HG03520 (cell line): ENCODE measurements around the gene C20orf202.
"Not testable (repeated sequence)": the region's sequence is repeated elsewhere in the genome, so short reads cannot be mapped to it uniquely, and the experiment has no call there.

Experiments
- ATAC-seq: cut with Tn5 transposase; IDR thresholded peaks from one replicate; pipeline ENCODE4 v1.9.1; 2021; ENCODE audit warnings: mild to moderate bottlenecking, moderate library complexity; ENCODE audit not compliant: unreplicated experiment

Gene C20orf202

GRCh38 chr20:1242530-1242929 is 39.3 kb downstream of the C20orf202 start:
- ATAC-seq = no peak

- no peak for ATAC-seq
Observed at GRCh38 chr20:1245578-1245977, 42.3 kb downstream of the C20orf202 start.

DNA sequence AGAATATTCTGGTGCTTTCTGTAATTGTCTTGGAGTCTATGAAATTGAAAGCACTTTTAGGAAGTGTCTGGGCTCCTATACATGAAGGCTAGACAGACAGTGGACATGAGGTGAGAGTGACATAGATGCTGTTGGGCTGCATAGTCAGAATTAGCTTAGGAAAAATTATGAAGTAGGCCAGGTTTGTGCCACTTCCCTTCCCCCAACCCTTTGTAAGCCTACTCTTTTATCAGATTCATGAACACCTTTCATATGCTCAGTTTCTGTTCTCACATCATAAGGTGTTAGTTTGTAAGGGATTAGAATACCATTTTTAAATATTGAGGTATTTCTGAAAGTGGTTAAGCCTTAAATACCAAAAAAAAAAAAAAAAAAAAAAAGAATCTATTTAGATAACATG is 44.4 kb downstream of the C20orf202 start:
- ATAC-seq = no peak

DNA sequence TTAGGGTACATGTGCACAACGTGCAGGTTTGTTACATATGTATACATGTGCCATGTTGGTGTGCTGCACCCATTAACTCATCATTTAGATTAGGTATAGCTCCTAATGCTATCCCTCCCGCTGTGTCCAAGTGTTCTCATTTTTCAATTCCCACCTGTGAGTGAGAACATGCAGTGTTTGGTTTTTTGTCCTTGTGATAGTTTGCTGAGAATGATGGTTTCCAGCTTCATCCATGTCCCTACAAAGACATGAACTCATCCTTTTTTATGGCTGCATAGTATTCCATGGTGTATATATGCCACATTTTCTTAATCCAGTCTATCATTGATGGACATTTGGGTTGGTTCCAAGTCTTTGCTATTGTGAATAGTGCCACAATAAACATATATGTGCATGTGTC is 47.0 kb downstream of the C20orf202 start:
- not testable (repeated sequence) for ATAC-seq

GRCh38 chr20:1252416-1252815 is 49.2 kb downstream of the C20orf202 start:
- ATAC-seq = no peak

GRCh38 chr20:1254254-1254653 is 51.0 kb downstream of the C20orf202 start:
- ATAC-seq = no peak

DNA sequence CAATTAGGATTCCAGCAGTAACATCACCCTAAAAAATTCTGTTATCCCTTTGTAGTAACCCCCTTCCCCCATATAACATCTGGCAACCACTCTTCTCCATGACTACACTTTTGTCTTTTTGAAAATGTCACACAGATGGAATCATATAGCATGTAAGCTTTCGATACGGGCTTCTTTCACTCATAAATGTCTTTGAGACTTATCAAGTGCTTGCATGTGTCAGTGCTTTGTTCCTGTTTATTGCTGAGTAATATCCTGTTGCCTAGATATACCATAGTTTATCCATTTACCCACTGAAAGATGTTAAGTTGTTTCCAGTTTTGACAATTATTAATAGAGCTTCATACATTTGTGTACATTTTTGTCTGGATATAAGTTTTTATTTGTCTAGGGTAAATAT is 52.4 kb downstream of the C20orf202 start:
- no peak for ATAC-seq
